ENCODE measurements around the gene MPPED2.

DNA sequence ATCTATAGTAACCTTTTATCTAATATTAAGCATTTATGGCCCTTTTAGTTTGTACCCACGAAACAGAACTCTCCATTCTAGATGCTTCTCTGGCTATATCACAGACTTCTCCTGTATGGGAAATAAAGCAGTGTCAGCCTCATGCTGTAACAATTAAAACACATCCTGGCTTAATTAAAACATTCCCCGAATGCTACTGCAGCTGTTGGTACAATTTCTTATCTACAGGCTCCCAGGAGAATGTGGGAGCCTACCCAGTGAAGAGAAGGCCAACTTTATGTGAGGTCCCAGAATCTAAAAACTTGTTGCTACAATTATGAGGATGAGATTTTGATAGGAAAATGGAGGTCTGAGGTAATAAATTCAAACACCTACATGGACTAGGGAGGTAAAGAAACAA is 83.8 kb downstream of the MPPED2 start:
- TF ChIP-seq, protein P1, sequence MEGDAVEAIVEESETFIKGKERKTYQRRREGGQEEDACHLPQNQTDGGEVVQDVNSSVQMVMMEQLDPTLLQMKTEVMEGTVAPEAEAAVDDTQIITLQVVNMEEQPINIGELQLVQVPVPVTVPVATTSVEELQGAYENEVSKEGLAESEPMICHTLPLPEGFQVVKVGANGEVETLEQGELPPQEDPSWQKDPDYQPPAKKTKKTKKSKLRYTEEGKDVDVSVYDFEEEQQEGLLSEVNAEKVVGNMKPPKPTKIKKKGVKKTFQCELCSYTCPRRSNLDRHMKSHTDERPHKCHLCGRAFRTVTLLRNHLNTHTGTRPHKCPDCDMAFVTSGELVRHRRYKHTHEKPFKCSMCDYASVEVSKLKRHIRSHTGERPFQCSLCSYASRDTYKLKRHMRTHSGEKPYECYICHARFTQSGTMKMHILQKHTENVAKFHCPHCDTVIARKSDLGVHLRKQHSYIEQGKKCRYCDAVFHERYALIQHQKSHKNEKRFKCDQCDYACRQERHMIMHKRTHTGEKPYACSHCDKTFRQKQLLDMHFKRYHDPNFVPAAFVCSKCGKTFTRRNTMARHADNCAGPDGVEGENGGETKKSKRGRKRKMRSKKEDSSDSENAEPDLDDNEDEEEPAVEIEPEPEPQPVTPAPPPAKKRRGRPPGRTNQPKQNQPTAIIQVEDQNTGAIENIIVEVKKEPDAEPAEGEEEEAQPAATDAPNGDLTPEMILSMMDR (conservative IDR thresholded peaks at IDR 0.05 in 1 of 2, IDR thresholded peaks at IDR 0.05 in 1 of 2; ENCODE audit: extremely low read depth in 1 of 2, insufficient read depth in 1 of 2, low read depth in 1 of 2, low read length in 2 of 2): no peak
- TF ChIP-seq EZH2 (IDR thresholded peaks at IDR 0.05; ENCODE audit: borderline replicate concordance, low read length): no peak

Data from mammary epithelial cell (primary cell).